GM13976 (cell line): ENCODE results near the gene LIM2.

Experiments used
- DNase-seq: peaks from one replicate; pipeline ENCODE4 v3.0.0; 2012; ENCODE audit warnings: low spot score
- in situ Hi-C: fragments of 300-500 bp; cut with MboI; formaldehyde crosslinking; loops from one replicate; pipeline ENCODE4 v1.12.0; 2022; ENCODE audit warnings: low sequenced_read_pairs, mixed read lengths, inconsistent platforms; ENCODE audit not compliant: unreplicated experiment
- TF ChIP-seq, protein P1 (sequence below): IDR thresholded peaks from 2 replicates; pipeline ENCODE4 v1.5.1; 2012; ENCODE audit warnings: borderline replicate concordance, mild to moderate bottlenecking; ENCODE audit not compliant: insufficient read depth; ENCODE audit errors: extremely low read depth, missing control alignments, control extremely low read depth

LIM2 gene

DNA sequence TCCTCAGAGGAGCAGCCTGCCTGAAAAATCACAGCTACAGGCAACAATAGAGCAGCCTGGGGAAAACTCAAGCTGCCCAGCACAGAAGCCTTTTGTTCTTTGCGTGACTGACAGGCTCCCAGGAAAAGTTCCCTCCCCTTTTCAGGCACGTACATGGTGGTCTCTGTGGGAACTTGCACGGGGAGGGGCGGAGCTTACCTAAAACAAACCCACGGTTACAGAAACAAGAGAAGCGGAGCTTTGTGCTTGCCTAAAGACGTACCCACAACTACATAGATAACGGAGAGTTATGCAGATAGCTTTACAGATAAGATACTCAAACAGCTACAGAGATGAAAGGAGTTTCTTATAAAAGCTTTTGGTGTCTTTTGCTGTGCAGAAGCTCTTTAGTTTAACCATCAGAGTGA is 33.0 kb downstream of the LIM2 start:
- TF ChIP-seq, protein P1, sequence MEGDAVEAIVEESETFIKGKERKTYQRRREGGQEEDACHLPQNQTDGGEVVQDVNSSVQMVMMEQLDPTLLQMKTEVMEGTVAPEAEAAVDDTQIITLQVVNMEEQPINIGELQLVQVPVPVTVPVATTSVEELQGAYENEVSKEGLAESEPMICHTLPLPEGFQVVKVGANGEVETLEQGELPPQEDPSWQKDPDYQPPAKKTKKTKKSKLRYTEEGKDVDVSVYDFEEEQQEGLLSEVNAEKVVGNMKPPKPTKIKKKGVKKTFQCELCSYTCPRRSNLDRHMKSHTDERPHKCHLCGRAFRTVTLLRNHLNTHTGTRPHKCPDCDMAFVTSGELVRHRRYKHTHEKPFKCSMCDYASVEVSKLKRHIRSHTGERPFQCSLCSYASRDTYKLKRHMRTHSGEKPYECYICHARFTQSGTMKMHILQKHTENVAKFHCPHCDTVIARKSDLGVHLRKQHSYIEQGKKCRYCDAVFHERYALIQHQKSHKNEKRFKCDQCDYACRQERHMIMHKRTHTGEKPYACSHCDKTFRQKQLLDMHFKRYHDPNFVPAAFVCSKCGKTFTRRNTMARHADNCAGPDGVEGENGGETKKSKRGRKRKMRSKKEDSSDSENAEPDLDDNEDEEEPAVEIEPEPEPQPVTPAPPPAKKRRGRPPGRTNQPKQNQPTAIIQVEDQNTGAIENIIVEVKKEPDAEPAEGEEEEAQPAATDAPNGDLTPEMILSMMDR: no peak
- in situ Hi-C loops: no loop called here

DNA sequence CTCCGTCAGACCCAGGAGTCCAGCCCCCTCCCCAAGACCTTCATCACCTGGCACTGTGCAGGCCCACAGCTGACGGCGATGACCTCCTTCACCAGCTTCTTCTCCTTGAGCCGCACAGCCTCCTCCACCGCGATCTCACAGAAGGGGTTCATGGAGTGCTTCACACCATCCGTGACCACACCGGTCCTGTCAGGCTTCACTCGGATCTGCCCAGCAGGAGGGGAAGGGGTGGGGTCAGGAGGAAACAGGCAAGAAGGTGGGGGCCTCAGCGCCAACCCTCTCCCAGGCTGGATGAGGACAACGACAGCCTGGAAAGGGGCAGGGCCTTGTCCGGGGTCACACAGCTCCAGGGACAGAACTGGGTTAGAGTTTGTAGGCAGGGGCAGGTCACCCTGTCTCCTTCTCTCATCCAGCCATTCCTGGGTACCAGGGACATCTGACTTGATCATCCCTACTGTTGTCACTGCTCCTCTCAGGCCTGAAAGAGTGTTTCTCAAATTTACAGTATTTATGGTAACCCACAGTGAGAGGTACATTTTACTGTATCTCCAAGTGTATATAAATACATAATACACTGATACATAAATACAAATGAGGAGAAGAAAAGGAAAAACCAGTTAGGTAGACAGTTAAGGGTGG is 33.6 kb downstream of the LIM2 start:
- TF ChIP-seq, protein P1: no peak
- in situ Hi-C loops: no loop called here
- no peak for DNase-seq

More for the DNA sequence above, 33.0 kb downstream of the LIM2 start:
- DNase-seq: no peak

DNA sequence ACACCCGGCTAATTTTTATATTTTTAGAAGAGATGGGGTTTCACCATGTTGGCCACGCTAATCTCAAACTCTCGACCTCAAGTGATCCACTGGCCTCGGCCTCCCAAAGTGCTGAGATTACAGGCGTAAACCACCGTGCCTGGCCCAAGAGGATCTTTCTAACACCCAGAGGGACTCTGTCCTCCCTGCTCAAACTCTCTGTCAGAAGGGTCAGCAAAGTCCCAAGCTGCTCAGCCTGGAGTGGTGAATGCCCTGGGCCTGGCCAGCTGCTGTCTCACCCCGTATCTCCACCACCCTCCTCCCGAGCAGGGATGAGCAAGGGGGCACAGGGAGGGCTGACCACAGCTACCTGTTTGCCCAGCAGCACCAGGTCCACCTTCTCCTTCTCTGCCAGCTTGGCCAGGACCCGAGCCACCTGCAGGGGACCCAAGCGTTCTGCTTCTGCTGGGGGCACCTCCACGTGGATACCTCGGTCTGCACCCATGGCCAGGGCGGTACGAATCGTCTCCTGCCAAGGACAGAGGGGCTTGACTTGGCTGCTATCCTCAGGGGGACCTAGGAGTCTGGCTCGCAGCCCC is 34.9 kb downstream of the LIM2 start:
- DNase-seq: no peak
- TF ChIP-seq, protein P1: no peak
- in situ Hi-C loops: no loop called here

DNA sequence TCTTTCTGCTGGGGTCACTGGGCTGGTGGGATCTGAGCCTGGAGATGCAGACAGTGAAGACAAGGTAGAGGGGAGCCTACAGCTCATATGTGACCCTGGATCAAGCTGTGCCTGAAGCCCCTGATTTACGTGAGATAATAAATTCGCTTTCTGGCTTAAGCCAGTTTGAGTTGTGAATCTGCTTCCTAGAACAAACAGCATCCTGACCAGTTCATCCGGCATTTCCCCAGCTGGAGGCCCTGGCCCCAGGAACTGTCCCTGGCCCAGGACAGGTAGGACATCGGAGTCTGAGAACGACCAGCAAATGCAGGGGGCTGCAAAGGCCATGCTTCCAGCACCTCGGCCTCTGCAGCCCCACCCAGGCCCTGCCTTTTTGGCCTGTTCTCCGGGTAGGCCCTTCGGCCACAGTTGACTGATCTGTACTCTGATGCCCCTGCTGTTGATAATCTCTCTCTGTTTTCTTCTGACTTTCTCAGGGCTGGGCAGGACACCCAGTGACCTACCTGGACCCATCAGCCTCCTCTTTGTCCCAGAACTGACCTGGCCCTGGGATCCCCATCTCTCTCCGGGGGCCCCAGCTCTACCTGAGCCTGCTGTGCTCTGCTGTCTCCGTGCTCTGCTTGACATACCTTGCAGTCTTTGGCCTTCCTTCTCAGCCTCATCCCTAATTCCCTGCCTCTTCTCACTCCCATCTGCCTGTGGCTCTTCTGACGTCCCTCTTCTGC is 36.3 kb downstream of the LIM2 start:
- TF ChIP-seq, protein P1: no peak
- in situ Hi-C loops: no loop called here
- DNase-seq: no peak

DNA sequence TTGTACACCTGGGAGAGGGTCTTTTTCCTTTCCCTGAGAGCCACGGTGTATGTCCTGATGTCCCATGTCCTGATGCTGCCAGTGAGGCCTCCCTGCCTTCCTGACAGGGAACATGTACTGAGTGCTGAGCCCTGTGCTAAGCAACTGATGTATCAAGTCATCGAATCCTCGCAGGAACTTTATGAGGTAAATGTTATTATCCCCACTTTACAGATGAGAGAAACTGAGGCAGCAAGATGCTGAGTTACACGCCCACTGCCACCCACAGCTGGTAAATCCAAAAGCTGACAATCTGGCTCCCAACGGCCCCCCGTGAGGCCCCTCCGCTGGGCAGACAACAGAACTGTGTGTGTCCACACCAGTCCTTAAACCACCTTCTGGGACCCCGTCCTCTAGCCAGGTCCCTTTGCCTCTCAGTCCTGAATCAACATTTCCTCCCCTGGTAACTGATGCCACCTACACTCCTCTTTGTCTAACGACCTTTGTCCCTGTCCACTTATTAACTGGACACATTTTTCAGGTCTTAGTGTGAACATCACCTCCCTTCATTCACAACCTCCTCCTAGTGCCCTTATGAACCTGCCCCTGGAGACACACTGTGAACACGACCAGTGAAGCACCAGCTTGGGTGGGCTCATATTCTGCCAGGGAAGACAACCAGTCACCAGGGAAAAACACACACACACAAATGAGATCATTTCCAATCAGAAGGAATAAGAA is 40.4 kb downstream of the LIM2 start:
- in situ Hi-C loops: loop anchor here (25.0 kb wide), 1 partner anchor 315 kb away; no protein-coding TSS in a partner anchor
- TF ChIP-seq, protein P1: no peak
- DNase-seq: no peak

DNA sequence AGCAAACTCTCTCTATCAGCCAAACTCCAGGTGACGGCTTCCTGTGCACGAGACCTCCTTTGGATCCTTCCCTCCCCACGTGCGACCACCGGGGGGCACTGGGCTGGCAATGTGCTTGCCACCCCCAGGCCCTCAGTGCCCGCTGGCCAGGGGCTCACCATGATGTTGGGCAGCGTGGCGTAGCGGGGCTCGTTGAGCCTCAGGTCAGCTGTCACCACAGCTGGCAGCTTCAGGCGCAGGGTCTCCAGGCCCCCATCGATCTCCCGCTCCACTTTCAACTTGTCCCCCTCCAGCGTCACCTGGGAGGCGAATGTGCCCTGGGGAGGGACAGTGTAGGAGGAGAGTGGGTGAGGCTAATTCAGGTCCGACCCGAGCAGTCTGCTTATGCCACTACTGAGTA is 41.0 kb downstream of the LIM2 start:
- TF ChIP-seq, protein P1: no peak
- DNase-seq: no peak
- in situ Hi-C loops: loop anchor here (25.0 kb wide), 1 partner anchor 316 kb away; no protein-coding TSS in a partner anchor
